ENCODE measurements around the gene NOX4.

- TF ChIP-seq CTCF (IDR thresholded peaks at IDR 0.05) (no peak), EP300 (IDR thresholded peaks at IDR 0.05) (no peak)
These were observed 129.4 kb downstream of the NOX4 start for GRCh38 chr11:89361734-89362133.
